ENCODE results near the gene ITGAL. TPM values are rescaled to one million over a fixed set of nuclear protein-coding genes. Genes with fewer than 3 reads are reported as not detected.

The ITGAL gene
- total and polyA plus RNA-seq, 2 of the 13 experiments (the other 11 are each of a cell fraction or from before 2014, with no cell fraction given), result 0.86 to 1.2 TPM

DNA sequence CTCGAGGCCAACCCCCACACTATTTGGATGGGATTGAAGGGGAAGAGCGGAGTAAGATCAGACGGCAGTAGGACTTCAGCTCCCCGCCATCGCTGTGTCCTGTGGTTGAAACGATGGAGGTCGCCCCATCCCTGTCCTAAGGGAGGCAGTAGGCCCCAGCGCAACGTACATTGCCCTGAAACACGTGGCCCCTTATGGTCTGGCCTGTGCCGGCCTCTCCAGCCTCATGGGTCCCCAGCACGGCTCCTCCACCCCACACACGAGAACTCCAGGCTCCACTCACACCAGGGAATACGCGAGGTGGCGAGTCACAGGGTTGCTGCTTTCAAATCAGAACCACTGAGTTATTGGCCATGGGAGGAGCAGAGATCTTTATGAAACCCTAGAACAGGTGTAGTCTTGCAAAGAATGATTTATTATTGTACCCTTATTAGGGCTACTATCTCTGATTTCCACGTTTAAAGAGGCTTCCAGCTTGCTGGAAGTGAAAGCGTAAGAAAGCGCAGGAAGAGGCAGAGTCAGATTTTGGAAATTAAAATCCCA is 42.0 kb upstream of the ITGAL start (continued):
- TF ChIP-seq MYC (CRISPR knock-in tag; IDR thresholded peaks at IDR 0.05; ENCODE audit: borderline replicate concordance) (peak; percentile 98), KLF13 (CRISPR knock-in tag; IDR thresholded peaks at IDR 0.05) (no peak), KMT2A (CRISPR knock-in tag; IDR thresholded peaks at IDR 0.05) (no peak; the same call in 1 of the 2 replicates), SAFB2 (CRISPR knock-in tag; IDR thresholded peaks at IDR 0.05; ENCODE audit: borderline replicate concordance, low read depth) (no peak; the same call in none of the 2 replicates), ZNF574 (CRISPR knock-in tag; IDR thresholded peaks at IDR 0.05) (peak; percentile 91), ZSCAN12 (CRISPR knock-in tag; IDR thresholded peaks at IDR 0.05) (no peak), ZNF639 (CRISPR knock-in tag; conservative IDR thresholded peaks at IDR 0.05) (0 out of 2 replicates have a peak, but pooled peaks have one; percentile 48), ZNF567 (CRISPR knock-in tag; IDR thresholded peaks at IDR 0.05; ENCODE audit: borderline replicate concordance) (no peak; the same call in 1 of the 2 replicates), ZNF367 (CRISPR knock-in tag; IDR thresholded peaks at IDR 0.05; ENCODE audit: borderline replicate concordance) (no peak)
- TF ChIP-seq, protein P1, sequence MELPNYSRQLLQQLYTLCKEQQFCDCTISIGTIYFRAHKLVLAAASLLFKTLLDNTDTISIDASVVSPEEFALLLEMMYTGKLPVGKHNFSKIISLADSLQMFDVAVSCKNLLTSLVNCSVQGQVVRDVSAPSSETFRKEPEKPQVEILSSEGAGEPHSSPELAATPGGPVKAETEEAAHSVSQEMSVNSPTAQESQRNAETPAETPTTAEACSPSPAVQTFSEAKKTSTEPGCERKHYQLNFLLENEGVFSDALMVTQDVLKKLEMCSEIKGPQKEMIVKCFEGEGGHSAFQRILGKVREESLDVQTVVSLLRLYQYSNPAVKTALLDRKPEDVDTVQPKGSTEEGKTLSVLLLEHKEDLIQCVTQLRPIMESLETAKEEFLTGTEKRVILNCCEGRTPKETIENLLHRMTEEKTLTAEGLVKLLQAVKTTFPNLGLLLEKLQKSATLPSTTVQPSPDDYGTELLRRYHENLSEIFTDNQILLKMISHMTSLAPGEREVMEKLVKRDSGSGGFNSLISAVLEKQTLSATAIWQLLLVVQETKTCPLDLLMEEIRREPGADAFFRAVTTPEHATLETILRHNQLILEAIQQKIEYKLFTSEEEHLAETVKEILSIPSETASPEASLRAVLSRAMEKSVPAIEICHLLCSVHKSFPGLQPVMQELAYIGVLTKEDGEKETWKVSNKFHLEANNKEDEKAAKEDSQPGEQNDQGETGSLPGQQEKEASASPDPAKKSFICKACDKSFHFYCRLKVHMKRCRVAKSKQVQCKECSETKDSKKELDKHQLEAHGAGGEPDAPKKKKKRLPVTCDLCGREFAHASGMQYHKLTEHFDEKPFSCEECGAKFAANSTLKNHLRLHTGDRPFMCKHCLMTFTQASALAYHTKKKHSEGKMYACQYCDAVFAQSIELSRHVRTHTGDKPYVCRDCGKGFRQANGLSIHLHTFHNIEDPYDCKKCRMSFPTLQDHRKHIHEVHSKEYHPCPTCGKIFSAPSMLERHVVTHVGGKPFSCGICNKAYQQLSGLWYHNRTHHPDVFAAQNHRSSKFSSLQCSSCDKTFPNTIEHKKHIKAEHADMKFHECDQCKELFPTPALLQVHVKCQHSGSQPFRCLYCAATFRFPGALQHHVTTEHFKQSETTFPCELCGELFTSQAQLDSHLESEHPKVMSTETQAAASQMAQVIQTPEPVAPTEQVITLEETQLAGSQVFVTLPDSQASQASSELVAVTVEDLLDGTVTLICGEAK (IDR thresholded peaks at IDR 0.05), result no peak
- TF ChIP-seq, protein P1 (CRISPR knock-in tag; IDR thresholded peaks at IDR 0.05), result peak; percentile 89; the same call in 1 of the 2 replicates
- TF ChIP-seq, protein P2, sequence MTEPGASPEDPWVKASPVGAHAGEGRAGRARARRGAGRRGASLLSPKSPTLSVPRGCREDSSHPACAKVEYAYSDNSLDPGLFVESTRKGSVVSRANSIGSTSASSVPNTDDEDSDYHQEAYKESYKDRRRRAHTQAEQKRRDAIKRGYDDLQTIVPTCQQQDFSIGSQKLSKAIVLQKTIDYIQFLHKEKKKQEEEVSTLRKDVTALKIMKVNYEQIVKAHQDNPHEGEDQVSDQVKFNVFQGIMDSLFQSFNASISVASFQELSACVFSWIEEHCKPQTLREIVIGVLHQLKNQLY (CRISPR knock-in tag; IDR thresholded peaks at IDR 0.05), result peak; percentile 22; the same call in 1 of the 2 replicates
- TF ChIP-seq, protein P3, sequence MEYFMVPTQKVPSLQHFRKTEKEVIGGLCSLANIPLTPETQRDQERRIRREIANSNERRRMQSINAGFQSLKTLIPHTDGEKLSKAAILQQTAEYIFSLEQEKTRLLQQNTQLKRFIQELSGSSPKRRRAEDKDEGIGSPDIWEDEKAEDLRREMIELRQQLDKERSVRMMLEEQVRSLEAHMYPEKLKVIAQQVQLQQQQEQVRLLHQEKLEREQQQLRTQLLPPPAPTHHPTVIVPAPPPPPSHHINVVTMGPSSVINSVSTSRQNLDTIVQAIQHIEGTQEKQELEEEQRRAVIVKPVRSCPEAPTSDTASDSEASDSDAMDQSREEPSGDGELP (IDR thresholded peaks at IDR 0.05; ENCODE audit: borderline replicate concordance, low read depth), result no peak
